GM18511 (cell line): ENCODE measurements around the gene C10orf105.

ENCODE experiments used
- ATAC-seq: cut with Tn5 transposase; IDR thresholded peaks from one replicate; pipeline ENCODE4 v1.9.1; 2021; ENCODE audit warnings: mild to moderate bottlenecking, moderate library complexity; ENCODE audit not compliant: unreplicated experiment

C10orf105 gene

GRCh38 chr10:71751515-71752224 is 32.1 kb upstream of the C10orf105 start:
- ATAC-seq = no peak

GRCh38 chr10:71750986-71751385 is 31.4 kb upstream of the C10orf105 start:
- ATAC-seq = no peak

- no peak for ATAC-seq
Measured at GRCh38 chr10:71750124-71750841, 30.7 kb upstream of the C10orf105 start.

- no peak for ATAC-seq
Measured at GRCh38 chr10:71749396-71749795, 29.8 kb upstream of the C10orf105 start.

GRCh38 chr10:71748671-71749191 is 29.2 kb upstream of the C10orf105 start:
- ATAC-seq = peak; percentile 64

GRCh38 chr10:71747551-71748523 is 28.3 kb upstream of the C10orf105 start:
- ATAC-seq = peak; percentile 50

- no peak for ATAC-seq
Measured at GRCh38 chr10:71747039-71747531, 27.5 kb upstream of the C10orf105 start.

GRCh38 chr10:71746344-71747037 is 26.9 kb upstream of the C10orf105 start:
- ATAC-seq = no peak

- ATAC-seq = no peak
Measured at GRCh38 chr10:71745664-71746250, 26.2 kb upstream of the C10orf105 start.

GRCh38 chr10:71744897-71745663 is 25.5 kb upstream of the C10orf105 start:
- ATAC-seq = no peak

GRCh38 chr10:71743866-71744265 is 24.3 kb upstream of the C10orf105 start:
- no peak for ATAC-seq

- no peak for ATAC-seq
Measured at GRCh38 chr10:71743089-71743838, 23.7 kb upstream of the C10orf105 start.

GRCh38 chr10:71742301-71743088 is 22.9 kb upstream of the C10orf105 start:
- no peak for ATAC-seq

- no peak for ATAC-seq
Measured at GRCh38 chr10:71741671-71742070, 22.1 kb upstream of the C10orf105 start.

GRCh38 chr10:71741029-71741428 is 21.5 kb upstream of the C10orf105 start:
- ATAC-seq = no peak

GRCh38 chr10:71740069-71740653 is 20.6 kb upstream of the C10orf105 start:
- ATAC-seq = no peak

- no peak for ATAC-seq
Measured at GRCh38 chr10:71739358-71739900, 19.9 kb upstream of the C10orf105 start.
